HG02610 (cell line): ENCODE measurements around the gene CLDN4.
"Not testable (repeated sequence)": the region's sequence is repeated elsewhere in the genome, so short reads cannot be mapped to it uniquely, and the experiment has no call there.

Experiments
- ATAC-seq: cut with Tn5 transposase; IDR thresholded peaks from one replicate; pipeline ENCODE4 v1.9.1; 2021; ENCODE audit warnings: mild to moderate bottlenecking, moderate library complexity; ENCODE audit not compliant: unreplicated experiment

Gene CLDN4

DNA sequence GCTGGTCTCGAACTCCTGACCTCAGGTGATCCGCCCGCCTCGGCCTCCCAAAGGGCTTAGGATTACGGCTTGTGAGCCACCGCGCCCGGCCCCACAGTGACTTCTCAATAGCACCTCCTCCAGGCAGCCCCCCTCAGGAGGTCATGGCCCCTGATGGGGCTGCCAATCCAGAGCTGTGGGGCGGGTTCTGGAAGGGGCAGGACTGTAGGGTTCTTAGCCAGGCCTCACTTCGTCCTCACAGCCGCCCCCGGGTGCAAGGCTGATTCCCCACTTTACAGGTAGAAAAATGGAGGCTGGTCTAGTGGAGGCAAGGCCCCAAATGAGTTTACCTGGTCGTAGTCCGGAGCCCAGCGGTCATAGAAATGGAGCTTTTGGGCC lies 10.9 kb downstream of the CLDN4 start:
- ATAC-seq: no peak

DNA sequence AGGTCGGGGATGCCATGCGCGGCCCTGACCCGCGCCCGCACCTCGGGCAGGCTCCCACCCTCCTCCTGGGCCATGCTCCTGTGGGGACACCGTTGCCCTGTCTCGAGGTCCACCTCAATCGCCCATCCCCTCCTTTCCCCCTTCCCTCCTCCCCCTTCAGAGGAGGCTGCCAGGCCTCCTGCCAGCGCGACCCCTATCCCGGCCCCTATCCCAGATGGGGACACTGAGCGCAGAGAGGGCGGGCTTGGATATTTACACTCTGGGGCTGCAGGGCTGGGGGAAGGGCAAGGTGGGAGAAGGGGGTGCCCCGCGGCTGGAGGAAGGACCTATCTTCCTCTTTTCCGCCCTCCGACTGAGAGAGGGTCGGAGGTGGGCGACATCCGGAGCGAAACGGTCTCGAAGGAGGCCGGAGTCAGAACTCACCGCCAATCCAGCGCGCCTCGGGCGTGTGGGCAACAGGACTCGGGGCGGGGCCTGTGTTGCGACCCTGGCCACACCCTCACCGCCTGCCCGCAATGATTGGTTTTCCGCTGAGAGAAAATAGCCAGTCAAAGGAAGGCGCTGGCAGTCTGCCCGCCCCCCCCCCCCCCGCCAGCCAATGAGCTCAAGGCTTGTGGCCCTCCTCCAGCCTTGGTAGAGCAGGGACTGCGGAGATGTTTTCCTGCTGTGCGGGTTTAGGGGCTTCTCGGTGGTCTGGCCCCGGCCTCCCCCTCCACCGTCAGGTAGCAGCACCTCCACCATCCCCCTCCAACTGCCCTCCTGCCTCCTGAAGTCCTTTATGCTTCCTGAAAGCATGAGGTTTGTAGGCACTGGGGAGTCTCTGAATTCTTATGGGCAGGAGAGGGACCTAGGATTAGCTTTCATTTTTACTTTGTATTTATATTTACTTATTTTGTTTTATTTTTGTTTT lies 11.5 kb downstream of the CLDN4 start, which contains the start of gene METTL27:
Gene METTL27, minus strand, starts transcription at position 450 of the 910 bp plus-strand sequence. Its CDS starts 376 bp downstream, at position 74.
- ATAC-seq: peak; percentile 94

DNA sequence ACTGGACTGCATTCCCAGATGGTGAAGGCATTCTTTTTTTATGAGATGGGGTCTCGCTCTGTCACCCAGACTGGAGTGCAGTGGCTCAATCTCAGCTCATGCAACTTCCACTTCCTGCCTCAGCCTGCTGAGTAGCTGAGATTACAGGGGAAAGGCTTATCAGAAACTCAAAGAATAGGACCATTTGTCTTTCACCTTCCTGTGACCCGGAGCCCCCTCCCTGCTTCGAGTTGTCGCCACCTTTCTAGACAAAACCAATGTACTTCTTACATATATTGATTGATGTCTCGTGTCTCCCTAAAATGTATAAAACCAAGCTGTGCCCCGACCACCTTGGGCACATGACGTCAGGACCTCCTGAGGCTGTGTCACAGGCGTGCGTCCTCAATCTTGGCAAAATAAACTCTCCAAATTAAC lies 13.3 kb downstream of the CLDN4 start:
- ATAC-seq: no peak

DNA sequence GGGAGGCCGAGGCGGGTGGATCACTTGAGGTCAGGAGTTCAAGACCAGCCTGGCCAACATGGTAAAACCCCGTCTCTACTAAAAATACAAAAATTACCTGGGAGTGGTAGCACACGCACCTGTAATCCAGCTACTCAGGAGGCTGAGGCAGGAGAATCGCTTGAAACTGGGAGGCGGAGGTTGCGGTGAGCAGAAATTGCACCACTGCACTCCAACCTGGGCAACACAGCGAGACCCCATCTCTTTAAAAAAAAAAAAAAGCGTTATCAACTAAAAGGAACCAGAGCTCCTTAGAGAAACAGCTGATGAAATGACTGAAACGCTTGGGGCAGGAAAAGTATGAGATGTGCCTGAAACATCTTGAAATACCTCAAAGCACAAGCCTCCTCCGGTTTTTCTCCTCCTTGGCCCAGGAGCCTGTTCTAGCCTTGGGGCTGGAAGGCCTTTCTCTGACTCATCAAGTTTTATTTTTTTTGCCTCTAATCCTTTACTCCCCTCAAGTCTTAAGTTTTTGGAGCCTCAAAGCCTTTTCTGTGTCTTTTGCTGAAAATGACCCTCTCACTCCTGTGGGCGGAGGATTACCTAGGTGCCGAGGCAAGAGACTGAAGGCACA lies 14.2 kb downstream of the CLDN4 start:
- no peak for ATAC-seq

DNA sequence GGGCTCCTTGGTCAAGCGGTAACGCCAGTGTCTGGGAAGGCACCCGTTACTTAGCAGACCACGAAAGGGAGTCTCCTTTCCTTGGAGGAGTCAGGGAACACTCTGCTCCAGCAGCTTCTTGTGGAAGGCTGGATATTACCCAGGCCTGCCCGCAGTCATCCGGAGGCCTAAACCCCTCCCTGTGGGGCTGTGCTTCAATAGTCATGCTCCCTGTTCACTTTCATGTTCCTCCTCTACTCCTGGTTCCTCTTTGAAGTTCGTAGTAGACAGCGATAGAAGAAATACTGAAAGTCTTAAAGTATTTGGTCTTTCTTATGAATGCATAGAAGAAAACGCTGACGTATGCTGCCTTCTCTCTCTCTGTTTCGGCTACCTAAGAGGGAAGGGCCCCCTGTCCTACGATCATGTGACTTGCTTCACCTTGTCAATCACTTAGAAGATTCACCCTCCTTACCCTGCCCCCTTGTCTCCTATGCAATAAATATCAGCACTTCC lies 15.0 kb downstream of the CLDN4 start:
- ATAC-seq: not testable (repeated sequence)

DNA sequence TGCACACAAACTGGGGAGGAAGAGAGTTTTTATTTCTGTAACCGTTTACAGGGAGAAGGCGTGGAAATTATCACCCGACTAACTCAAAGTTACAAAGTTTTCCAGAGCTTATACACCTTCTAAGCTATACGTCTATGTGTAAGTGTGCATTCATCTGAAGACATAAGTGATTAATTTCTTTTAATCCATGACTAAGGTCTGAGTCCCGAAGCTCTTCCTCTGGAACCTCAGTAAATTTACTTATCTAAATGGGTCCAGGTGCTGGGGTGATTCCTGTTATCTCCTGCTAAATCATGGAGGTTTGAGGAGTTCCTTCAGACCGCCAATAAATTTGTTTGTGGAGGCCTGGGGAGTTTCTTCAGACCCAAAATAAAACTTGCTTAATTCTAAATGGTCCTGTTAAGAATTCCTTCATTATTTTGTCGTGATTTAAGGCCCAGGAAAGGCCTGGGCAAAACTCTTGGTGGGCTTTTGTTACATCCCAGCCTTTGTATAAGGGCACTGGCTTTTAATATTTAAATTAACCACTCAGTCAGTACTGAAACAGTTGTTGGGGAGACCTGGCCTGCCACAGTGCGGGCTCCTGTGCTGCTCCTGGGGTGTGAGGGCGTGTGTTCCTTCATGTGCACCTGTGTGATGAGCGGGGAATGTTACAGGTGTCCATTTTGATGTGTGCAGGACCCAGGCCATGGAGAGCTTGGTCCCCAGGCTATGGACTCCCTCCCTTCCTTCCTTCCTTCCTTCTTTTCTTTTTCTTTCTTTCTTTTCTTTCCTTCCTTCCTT lies 17.3 kb downstream of the CLDN4 start:
- no peak for ATAC-seq

GRCh38 chr7:73850781-73851207 lies 20.0 kb downstream of the CLDN4 start:
- ATAC-seq: no peak

GRCh38 chr7:73851410-73852338 lies 20.9 kb downstream of the CLDN4 start:
- ATAC-seq: peak; percentile 79

- ATAC-seq: no peak
Observed at GRCh38 chr7:73852500-73852899, 21.7 kb downstream of the CLDN4 start.

DNA sequence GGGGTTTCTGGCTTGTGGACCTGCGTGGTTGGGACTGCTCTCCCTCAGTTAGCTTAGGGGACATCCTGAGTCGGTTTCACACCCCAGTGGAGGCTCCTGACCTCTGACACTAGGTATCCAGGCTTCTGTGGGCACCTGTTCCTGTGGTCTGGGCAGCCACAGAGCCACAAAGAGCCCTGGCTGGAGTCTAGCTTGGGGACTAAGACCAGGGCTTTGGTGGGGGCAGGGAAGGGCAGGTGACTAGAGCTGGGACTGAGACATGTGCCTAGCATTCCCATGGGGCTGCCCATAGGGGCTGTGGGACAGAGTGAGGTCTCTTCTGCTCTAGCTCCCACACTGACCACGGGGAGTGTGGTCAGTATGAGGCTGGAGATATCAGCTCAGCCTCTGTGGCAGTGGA lies 26.1 kb downstream of the CLDN4 start:
- ATAC-seq: no peak

DNA sequence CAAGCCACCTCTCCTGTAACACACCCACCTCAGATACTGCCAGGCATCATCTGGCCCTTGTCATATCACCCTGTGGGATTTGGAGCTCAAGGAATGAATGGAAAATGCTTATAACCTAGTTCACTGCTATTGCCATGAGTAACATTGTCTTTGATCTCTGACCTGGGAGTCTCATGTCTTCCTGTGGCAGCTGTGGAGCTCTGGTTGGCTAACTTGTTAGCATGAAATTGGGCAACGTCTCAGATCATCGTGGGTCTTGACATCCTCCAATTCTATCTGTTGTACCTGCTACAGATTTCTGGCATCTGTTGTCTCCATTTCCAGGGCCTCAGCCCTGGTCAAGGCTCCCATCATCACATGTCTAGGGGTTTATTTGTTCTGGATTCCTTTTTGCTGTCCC lies 28.0 kb downstream of the CLDN4 start:
- no peak for ATAC-seq

DNA sequence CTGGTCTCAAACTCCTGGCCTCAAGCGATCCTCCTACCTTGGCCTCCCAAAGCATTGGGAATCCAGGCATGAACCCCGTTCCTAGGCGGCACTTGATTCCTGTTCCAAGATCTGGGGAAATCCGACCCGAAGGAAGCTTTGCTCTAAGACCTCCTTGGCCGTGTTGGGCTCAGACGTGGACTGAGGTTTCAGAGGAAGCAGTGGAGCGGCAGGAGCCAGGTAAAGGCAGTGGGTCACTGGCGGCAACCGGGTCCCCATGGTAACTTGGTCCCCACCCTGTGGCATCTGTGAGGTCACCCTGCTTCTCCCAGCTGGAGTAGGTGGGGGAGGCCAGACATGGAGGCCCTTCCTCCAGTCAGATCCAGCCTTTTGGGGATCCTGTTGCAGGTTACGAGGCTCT lies 30.1 kb downstream of the CLDN4 start, which contains the start of gene TMEM270:
Gene TMEM270, plus strand, starts transcription at position 301 of the 400 bp plus-strand sequence. Its CDS starts 36 bp downstream, at position 337.
- no peak for ATAC-seq

DNA sequence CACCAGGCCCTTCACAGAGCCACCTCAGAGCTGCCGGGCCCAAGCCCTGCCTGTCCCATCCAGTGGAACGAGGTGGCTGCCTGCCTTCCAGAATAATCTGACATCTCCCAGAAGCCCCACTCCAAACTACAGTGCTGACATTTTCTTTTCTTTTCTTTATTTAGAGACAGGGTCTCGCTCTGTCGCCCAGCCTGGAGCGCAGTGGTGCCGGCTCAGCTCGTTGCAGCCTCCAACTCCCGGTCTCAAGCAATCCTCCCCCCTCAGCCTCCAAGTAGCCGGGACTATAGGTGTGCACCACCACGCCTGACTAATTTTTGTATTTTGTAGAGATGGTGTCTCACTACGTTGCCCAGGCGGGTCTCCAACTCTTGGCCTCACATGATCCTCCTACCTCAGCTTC lies 30.5 kb downstream of the CLDN4 start:
- ATAC-seq: no peak

DNA sequence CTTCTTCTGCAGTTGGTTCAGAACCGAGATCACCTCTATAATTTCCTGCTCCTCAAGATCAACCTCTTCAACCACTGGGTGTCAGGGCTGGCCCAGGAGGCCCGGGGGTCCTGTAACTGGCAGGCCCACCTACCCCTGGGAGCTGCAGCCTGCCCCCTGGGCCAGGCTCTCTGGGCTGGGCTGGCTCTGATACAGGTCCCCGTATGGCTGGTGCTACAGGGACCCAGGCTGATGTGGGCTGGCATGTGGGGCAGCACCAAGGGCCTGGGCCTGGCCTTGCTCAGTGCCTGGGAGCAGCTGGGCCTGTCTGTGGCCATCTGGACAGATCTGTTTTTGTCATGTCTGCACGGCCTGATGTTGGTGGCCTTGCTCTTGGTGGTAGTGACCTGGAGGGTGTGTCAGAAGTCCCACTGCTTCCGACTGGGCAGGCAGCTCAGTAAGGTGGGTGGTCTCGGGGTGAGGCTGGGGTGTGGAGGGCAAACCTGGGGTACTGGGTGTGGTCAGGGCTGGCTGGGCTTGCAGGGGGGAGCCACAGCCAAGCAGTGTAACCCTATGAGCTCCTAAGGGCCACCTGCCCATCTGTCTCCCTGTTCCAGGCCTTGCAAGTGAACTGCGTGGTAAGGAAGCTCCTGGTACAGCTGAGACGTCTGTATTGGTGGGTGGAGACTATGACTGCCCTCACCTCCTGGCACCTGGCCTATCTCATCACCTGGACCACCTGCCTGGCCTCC lies 34.4 kb downstream of the CLDN4 start:
- no peak for ATAC-seq

GRCh38 chr7:73865738-73866445 lies 35.1 kb downstream of the CLDN4 start:
- no peak for ATAC-seq

DNA sequence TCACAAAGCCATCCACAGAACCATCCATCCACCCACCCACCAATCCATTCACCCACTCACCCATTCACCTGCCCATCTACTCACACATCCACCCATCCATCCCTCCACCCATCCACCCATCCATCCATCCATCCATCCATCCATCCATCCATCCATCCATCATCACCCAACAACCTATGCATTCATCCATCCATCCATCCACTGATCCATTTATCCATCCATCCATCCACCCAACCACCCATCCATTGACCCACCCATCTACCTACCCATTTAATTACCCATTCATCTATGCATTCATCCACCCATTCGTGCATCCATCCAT lies 35.6 kb downstream of the CLDN4 start:
- ATAC-seq: no peak

DNA sequence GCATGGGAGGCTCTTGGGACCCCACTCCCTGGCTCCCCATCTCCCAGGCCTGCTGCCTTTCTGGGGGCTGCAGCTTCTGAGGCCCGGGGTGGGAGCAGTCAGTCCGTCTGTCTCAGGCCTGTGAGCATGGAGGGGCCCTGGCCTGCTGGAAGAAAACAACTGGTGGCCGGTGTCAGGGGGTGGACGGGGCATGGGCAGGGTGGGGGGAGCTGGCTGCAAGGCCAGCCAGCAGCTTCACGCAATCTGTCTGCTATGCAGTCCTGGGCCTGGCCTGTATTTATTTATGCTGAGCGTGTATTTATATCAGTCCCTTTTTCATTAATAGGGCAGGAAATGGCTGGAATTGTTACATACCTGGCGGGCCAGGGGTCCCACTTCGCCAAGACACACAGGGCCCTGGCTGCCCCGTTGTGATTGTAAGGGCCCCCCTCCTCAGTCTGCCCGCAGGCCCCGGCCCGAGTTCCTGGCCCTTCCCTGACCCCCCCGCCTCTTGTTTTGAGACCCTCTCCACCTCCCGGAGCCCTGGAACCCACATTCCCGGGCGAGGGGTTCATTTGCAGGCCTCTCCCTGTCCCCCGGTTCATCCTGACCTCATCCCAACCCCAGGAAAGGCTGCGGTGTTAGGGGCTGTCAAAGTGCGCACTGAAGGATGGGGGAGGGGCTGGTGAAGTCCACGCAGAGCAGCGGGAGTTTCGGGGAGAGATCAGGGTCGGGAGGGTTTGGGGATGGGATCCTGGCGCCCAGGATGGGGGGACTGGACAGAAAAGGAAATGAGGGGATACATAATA lies 38.4 kb downstream of the CLDN4 start:
- ATAC-seq: no peak

DNA sequence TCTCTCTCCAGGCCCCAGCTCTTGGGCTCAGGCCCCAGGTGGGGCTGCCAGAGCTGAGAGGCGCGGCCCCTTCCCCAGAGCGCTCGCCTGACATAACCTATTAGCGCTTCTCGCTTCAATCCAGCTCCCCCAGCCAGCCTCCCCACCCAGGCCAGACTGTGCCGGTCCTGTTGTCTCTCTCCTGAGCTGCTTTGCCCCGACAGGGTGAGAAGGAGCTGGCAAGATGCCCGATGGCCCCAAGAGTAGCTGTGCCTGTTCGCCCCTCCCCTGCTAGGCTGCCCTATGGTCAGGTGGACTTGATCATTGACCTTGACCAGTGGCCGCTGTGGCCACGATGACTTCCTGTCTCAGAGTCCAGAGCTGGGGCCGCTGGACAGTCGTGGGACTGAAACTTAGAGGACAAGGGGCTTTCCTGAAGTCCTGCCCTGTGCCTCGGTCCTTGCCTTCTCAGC lies 39.3 kb downstream of the CLDN4 start:
- no peak for ATAC-seq
